HepG2 (cell line): Measurements from ENCODE around the gene CIDEA. TPM values are rescaled to one million over a fixed set of nuclear protein-coding genes. Genes with fewer than 3 reads are reported as not detected.

ENCODE experiments used
- ATAC-seq: fragments of 200-7000 bp; cut with Tn5 transposase; 3 replicates; pipeline ENCODE4 v1.9.1; 2020; ENCODE audit warnings: mild to moderate bottlenecking, moderate library complexity
- BruUV-seq: library from RNA; stranded (reverse); fragments of 400-500 nt; replicated peaks from 2 replicates; lab custom pipeline; 2021; lab: Mats Ljungman, UMichigan
- CTCF ChIA-PET: fragments of 300-600 bp; formaldehyde crosslinking; extraction: SDS; loops from one replicate; lab custom pipeline; 2021; ENCODE audit warnings: low total read pairs, inconsistent platforms, low intra/inter-chr PET ratio; lab: Yijun Ruan, JAX
- POLR2A ChIA-PET: fragments of 350-600 bp; sonication (Branson Sonifier 250); formaldehyde crosslinking; loops from one replicate; lab custom pipeline; 2020; ENCODE audit warnings: antibody characterized with exemption, inconsistent platforms; lab: Yijun Ruan, JAX
- DNase-seq: peaks from one replicate; pipeline ENCODE4 v3.0.0-alpha.2; 2015; ENCODE audit warnings: low spot score
- FAIRE-seq: peaks from 3 replicates; lab custom pipeline; 2011; peaks lifted over from hg19 to GRCh38; lab: Jason Lieb, UNC
- H2AFZ ChIP-seq: one replicate; pipeline ENCODE4 v1.6.1; 2011; ENCODE audit warnings: low read length, inconsistent platforms
- H3K27ac ChIP-seq: fragments of 300-600 bp; 3 replicates; pipeline ENCODE4 v1.8.0; 2011; ENCODE audit warnings: mixed run types, mild to moderate bottlenecking, mixed read lengths, low read length, inconsistent platforms; ENCODE audit not compliant: insufficient read depth; ENCODE audit errors: extremely low read length
- H3K27me3 ChIP-seq, 2 experiments: fragments of 200-600 bp in 1 of 2; 2 replicates in 1 of 2; 3 replicates in 1 of 2; pipeline versions ENCODE4 v1.6.0 to v1.8.0; 2011; ENCODE audit warnings: low read length in 2 of 2, mild to moderate bottlenecking in 2 of 2, moderate library complexity in 2 of 2, inconsistent platforms in 1 of 2; ENCODE audit not compliant: insufficient read depth in 2 of 2, control insufficient read depth in 1 of 2
- H3K36me3 ChIP-seq, 2 experiments: fragments of 200-600 bp in 1 of 2; replicated peaks in 1 of 2; 2 replicates in 1 of 2; 3 replicates in 1 of 2; pipeline versions ENCODE4 v1.5.1 to v1.8.0; 2011; ENCODE audit warnings: low read length in 2 of 2, inconsistent platforms in 1 of 2; ENCODE audit not compliant: insufficient read depth in 2 of 2, control insufficient read depth in 1 of 2
- H3K4me1 ChIP-seq: 2 replicates; pipeline ENCODE4 v1.5.1; 2012; ENCODE audit warnings: low read length, inconsistent platforms; ENCODE audit not compliant: insufficient read depth
- H3K4me2 ChIP-seq: 2 replicates; pipeline ENCODE4 v1.6.0; 2011; ENCODE audit warnings: low read depth, low read length, inconsistent platforms
- H3K4me3 ChIP-seq, 3 experiments: fragments of 200-600 bp in 1 of 3; sonication (generic), shearing (Covaris generic) in 1 of 3; replicated peaks in 1 of 3; 2 replicates each; pipeline ENCODE4 v1.5.1; 2011 to 2016; ENCODE audit warnings: low read length in 3 of 3, inconsistent platforms in 2 of 3, low read depth in 2 of 3, mild to moderate bottlenecking in 2 of 3, control low read depth in 1 of 3, mixed read lengths in 1 of 3; ENCODE audit not compliant: insufficient read depth in 1 of 3
- H3K79me2 ChIP-seq: one replicate; pipeline ENCODE4 v1.6.1; 2011; ENCODE audit warnings: low read length, inconsistent platforms; ENCODE audit not compliant: insufficient read depth
- H3K9ac ChIP-seq: 2 replicates; pipeline ENCODE4 v1.6.0; 2011; ENCODE audit warnings: mild to moderate bottlenecking, low read depth, low read length, inconsistent platforms; ENCODE audit not compliant: insufficient read depth
- H3K9me3 ChIP-seq: 2 replicates; pipeline ENCODE4 v1.5.1; 2012; ENCODE audit warnings: mild to moderate bottlenecking, low read length
- H4K20me1 ChIP-seq: 2 replicates; pipeline ENCODE4 v1.6.0; 2011; ENCODE audit warnings: inconsistent platforms, mild to moderate bottlenecking, low read length, moderate library complexity; ENCODE audit not compliant: insufficient read depth
- FOXA3 ChIP-seq: IDR thresholded peaks from 2 replicates; pipeline ENCODE4 v1.6.1; 2016; ENCODE audit warnings: missing genetic modification reagents, missing compliant biosample characterization
- FOXO4 ChIP-seq: sonication (generic); formaldehyde crosslinking; conservative IDR thresholded peaks from 2 replicates; pipeline ENCODE4 v1.8.1; 2023; ENCODE audit warnings: missing genetic modification reagents
- MIER2 ChIP-seq: IDR thresholded peaks from 2 replicates; pipeline ENCODE4 v1.6.1; 2016; ENCODE audit warnings: missing biosample characterization, missing genetic modification reagents
- TGIF2 ChIP-seq: IDR thresholded peaks from 2 replicates; pipeline ENCODE4 v1.6.1; 2016; ENCODE audit warnings: control low read depth, missing compliant biosample characterization
- ZFX ChIP-seq: sonication (generic); formaldehyde crosslinking; IDR thresholded peaks from 2 replicates; pipeline ENCODE4 v1.4.0; 2020; ENCODE audit warnings: mild to moderate bottlenecking, low read depth, missing genetic modification reagents, moderate library complexity
- ZNF800 ChIP-seq: sonication (generic); formaldehyde crosslinking; IDR thresholded peaks from 2 replicates; pipeline ENCODE4 v1.4.0; 2020; ENCODE audit warnings: missing genetic modification reagents
- WGBS: methylation state at CpG from one replicate; pipeline ENCODE4 v1.1.6; 2017; ENCODE audit warnings: low lambda C conversion rate; 5-methylcytosine and 5-hydroxymethylcytosine counted together
- in situ Hi-C: cut with HindIII; loops from 2 replicates; pipeline ENCODE4 v1.10.0; 2017; ENCODE audit warnings: low pct_unique_long_range_greater_than_20kb; ENCODE audit not compliant: extremely low pct_ligation_motif_present
- intact Hi-C: fragments of 100-400 bp; cut with micrococcal nuclease; formaldehyde crosslinking; loops from one replicate; pipeline ENCODE4 v1.10.0; 2022; ENCODE audit not compliant: unreplicated experiment
- polyA plus RNA-seq, 8 experiments: library from polyadenylated mRNA; depleted of rRNA in 3 of 8; stranded (reverse) in 7 of 8; unstranded in 1 of 8; fragments of >200 nt; fragmentation: Illumina TruSeq in 4 of 8; extraction: Trizol in 4 of 8; gene quantifications; 2 replicates each; pipeline versions ENCODE4 v1.2.1 to v1.2.3, GENCODE V29; 2011 to 2016; ENCODE audit warnings: low read depth in 4 of 8, missing spikeins in 1 of 8, mixed read lengths in 1 of 8; ENCODE audit not compliant: insufficient read depth in 1 of 8
- total RNA-seq, 5 experiments: library from RNA; depleted of rRNA; stranded (reverse); fragments of >200 nt; fragmentation: Illumina TruSeq; extraction: Trizol; gene quantifications; 2 replicates each; pipeline ENCODE4 v1.2.3, GENCODE V29; 2016; ENCODE audit warnings: low read depth in 1 of 5
- TF ChIP-seq, protein P1 (sequence below): sonication (generic); formaldehyde crosslinking; IDR thresholded peaks from 2 replicates; pipeline ENCODE4 v1.4.0; 2020; ENCODE audit warnings: low read depth, missing genetic modification reagents

CIDEA gene
- total and polyA plus RNA-seq, 2 of the 13 experiments (the other 11 are each of a cell fraction or from before 2014, with no cell fraction given): not detected

- H3K36me3 ChIP-seq: no peaks in the 10 kb centered on the region
- CTCF ChIA-PET: no interaction called here
- peak overlapping the region; percentile 42; the same call in 1 of the 2 replicates for H3K4me2 ChIP-seq
- H4K20me1 ChIP-seq: no peaks in the 10 kb centered on the region
- H3K27me3 ChIP-seq: peaks cover 7 to 46% of the 10 kb centered on the region in 2 experiments
- POLR2A ChIA-PET: no interaction called here
- in situ Hi-C loops: no loop called here
- no peak for FAIRE-seq
- H3K4me3 ChIP-seq: no peak overlapping the region
- H3K9ac ChIP-seq: no peak overlapping the region
- ATAC-seq: peak; percentile 35
- intact Hi-C loops: no loop called here
- no peak overlapping the region for H2AFZ ChIP-seq
- no peak overlapping the region for H3K27ac ChIP-seq
- no peak for DNase-seq
- 5% methylated on average over 8 of the region's 14 CpGs for WGBS
- H3K79me2 ChIP-seq: no peaks in the 10 kb centered on the region
- TF ChIP-seq ZFX: peak; percentile 23; the same call in 1 of the 2 replicates
- no peak for TF ChIP-seq TGIF2 (CRISPR knock-in tag)
- BruUV-seq: no TSS peak
- H3K4me1 ChIP-seq: peaks cover 37% of the 10 kb centered on the region
- no peaks in the 10 kb centered on the region for H3K9me3 ChIP-seq
Measured at GRCh38 chr18:12302391-12303147, 48.4 kb downstream of the CIDEA start.

GRCh38 chr18:12304351-12305210 is 50.4 kb downstream of the CIDEA start:
- no TSS peak for BruUV-seq
- TF ChIP-seq FOXO4 (CRISPR knock-in tag): no peak
- TF ChIP-seq, protein P1, sequence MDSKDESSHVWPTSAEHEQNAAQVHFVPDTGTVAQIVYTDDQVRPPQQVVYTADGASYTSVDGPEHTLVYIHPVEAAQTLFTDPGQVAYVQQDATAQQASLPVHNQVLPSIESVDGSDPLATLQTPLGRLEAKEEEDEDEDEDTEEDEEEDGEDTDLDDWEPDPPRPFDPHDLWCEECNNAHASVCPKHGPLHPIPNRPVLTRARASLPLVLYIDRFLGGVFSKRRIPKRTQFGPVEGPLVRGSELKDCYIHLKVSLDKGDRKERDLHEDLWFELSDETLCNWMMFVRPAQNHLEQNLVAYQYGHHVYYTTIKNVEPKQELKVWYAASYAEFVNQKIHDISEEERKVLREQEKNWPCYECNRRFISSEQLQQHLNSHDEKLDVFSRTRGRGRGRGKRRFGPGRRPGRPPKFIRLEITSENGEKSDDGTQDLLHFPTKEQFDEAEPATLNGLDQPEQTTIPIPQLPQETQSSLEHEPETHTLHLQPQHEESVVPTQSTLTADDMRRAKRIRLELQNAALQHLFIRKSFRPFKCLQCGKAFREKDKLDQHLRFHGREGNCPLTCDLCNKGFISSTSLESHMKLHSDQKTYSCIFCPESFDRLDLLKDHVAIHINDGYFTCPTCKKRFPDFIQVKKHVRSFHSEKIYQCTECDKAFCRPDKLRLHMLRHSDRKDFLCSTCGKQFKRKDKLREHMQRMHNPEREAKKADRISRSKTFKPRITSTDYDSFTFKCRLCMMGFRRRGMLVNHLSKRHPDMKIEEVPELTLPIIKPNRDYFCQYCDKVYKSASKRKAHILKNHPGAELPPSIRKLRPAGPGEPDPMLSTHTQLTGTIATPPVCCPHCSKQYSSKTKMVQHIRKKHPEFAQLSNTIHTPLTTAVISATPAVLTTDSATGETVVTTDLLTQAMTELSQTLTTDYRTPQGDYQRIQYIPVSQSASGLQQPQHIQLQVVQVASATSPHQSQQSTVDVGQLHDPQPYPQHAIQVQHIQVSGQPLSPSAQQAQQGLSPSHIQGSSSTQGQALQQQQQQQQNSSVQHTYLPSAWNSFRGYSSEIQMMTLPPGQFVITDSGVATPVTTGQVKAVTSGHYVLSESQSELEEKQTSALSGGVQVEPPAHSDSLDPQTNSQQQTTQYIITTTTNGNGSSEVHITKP (CRISPR knock-in tag): no peak
- TF ChIP-seq ZNF800 (CRISPR knock-in tag): no peak
- no peak for TF ChIP-seq MIER2 (CRISPR knock-in tag)
- 0 out of 2 replicates have a peak, but pooled peaks have one; percentile 34 for TF ChIP-seq FOXA3

More at GRCh38 chr18:12304351-12305210, 50.4 kb downstream of the CIDEA start:
- in situ Hi-C loops: no loop called here
- WGBS: 29% methylated on average over 16 of the region's 19 CpGs
- H3K79me2 ChIP-seq: no peaks in the 10 kb centered on the region
- no peaks in the 10 kb centered on the region for H3K9me3 ChIP-seq
- no peak overlapping the region; a peak in 1 of 6 replicates for H3K4me3 ChIP-seq
- H3K4me2 ChIP-seq: 0 out of 2 replicates have a peak overlapping the region, but pooled peaks have one; percentile 3
- no peaks in the 10 kb centered on the region for H3K36me3 ChIP-seq
- H4K20me1 ChIP-seq: no peaks in the 10 kb centered on the region
- no peak overlapping the region for H2AFZ ChIP-seq
- CTCF ChIA-PET: no interaction called here
- peaks cover 44% of the 10 kb centered on the region for H3K4me1 ChIP-seq
- POLR2A ChIA-PET: no interaction called here
- H3K9ac ChIP-seq: no peak overlapping the region
- H3K27me3 ChIP-seq: peaks cover 7 to 53% of the 10 kb centered on the region in 2 experiments
- DNase-seq (no peak), FAIRE-seq (no peak), ATAC-seq (no peak)
- H3K27ac ChIP-seq: no peak overlapping the region
- intact Hi-C loops: loop anchor here (5.0 kb wide), 1 partner anchor 32 kb away; no protein-coding TSS in a partner anchor
